Activated naive CD8-positive, alpha-beta T cell treated with anti-CD3 and anti-CD28 coated beads for 36 hours (primary cell): ENCODE results near the gene EFNB1. TPM values are rescaled to one million over a fixed set of nuclear protein-coding genes. Genes with fewer than 3 reads are reported as not detected.

Experiments used
- DNase-seq: peaks from one replicate; pipeline ENCODE4 v3.0.0; 2021
- H3K27ac Mint-ChIP-seq: one replicate; pipeline ENCODE4 v1.8.0; 2022; ENCODE audit warnings: mild to moderate bottlenecking, moderate library complexity, mixed read lengths
- H3K27me3 Mint-ChIP-seq: one replicate; pipeline ENCODE4 v1.8.0; 2022; ENCODE audit warnings: mild to moderate bottlenecking, mixed read lengths
- H3K36me3 Mint-ChIP-seq: one replicate; pipeline ENCODE4 v1.8.0; 2021; ENCODE audit warnings: mild to moderate bottlenecking, mixed read lengths
- H3K4me1 Mint-ChIP-seq: one replicate; pipeline ENCODE4 v1.8.0; 2021; ENCODE audit warnings: mixed read lengths
- H3K4me3 Mint-ChIP-seq: one replicate; pipeline ENCODE4 v1.8.0; 2022; ENCODE audit warnings: mild to moderate bottlenecking, moderate library complexity, mixed read lengths
- H3K9me3 Mint-ChIP-seq: one replicate; pipeline ENCODE4 v1.8.0; 2022; ENCODE audit warnings: mixed read lengths
- total RNA-seq, 2 experiments: library from RNA; stranded (reverse); gene quantifications; one replicate each; pipeline ENCODE4 v1.2.3, GENCODE V29; 2021

EFNB1 gene
- total RNA-seq, 2 experiments from 2014 or later = 4.3 to 4.5 TPM

DNA sequence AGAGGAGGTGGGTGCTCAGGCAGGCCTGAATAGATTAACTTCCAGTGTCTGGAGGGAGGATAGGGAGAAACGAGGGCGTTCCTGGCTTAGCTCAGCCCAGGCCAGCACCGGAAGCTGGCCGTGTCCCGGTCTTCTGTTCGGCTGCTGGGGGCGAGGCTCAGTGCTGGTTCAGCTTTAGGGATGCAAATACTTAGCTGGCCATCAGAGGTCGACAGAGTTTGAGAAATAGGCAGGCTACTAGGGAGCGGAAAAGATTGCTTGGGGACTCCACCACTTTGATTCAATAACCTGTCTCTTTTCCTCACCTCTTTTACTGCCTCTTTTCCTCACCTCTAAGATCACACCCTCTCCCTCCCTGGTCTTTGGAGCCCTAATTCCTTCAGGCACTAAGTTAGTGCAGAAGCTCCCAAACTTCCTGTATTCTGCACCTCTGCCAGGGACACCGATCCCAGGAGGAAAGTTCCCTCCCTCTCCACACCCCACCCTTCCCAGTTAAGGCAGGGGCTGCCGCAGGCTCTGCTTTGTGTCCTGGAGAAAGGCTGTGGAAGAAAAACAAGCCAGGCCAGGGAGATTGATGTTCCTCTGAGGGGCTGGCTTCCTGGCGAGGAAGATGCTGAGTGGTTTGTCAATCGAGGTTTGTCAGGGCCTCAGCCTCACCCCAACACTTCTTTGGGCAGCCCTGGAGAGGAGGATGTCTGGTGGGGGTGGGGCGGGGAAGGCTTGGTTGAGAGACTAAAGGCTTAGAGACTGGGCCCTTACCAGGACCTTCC is 6.0 kb upstream of the EFNB1 start:
- DNase-seq = peak; percentile 18
- Mint-ChIP-seq H3K27me3 (no peaks in the 10 kb centered on the region), H3K36me3 (no peaks in the 10 kb centered on the region), H3K27ac (no peak overlapping the region), H3K4me3 (no peak overlapping the region), H3K9me3 (no peaks in the 10 kb centered on the region), H3K4me1 (peaks cover 3% of the 10 kb centered on the region)

DNA sequence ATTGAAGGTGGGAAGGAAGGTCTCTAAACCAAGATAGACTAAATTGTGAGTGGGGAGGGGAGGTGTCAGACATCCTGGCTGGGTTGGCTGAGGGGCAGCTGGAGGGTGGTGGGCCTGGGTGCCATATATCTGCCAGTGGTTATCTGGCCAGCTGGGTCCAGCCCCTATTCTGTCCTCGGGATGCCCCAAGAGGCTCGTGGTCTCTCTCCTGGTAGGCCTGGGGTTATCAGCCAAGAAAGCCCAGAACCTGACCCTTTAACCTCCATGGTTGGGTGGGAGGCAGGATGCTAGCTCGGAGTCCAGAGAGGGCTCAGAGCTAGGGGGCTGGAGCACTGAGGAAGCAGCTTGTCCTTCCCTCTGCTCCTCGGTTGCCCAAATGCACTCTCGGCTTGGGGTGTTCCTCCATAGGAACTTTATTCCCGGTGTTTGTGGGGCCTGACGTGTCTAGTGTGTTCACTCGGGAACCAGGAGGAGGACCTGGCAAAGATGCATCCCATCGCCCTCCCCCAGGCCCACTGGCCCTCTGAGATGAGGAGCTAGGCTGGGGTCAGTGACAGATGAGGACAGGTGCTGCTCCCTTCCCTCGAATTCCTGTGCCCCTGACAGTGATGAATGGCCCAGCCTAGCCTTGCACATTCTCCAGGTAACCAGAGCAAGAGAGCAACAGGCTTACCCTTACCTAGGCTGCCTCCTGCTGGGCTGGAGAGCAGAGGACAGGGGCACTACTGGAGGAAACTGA is 5.2 kb upstream of the EFNB1 start:
- Mint-ChIP-seq H3K27ac (no peak overlapping the region), H3K4me1 (peaks cover 6% of the 10 kb centered on the region), H3K4me3 (no peak overlapping the region), H3K27me3 (no peaks in the 10 kb centered on the region), H3K9me3 (no peaks in the 10 kb centered on the region), H3K36me3 (no peaks in the 10 kb centered on the region)
- DNase-seq = no peak

DNA sequence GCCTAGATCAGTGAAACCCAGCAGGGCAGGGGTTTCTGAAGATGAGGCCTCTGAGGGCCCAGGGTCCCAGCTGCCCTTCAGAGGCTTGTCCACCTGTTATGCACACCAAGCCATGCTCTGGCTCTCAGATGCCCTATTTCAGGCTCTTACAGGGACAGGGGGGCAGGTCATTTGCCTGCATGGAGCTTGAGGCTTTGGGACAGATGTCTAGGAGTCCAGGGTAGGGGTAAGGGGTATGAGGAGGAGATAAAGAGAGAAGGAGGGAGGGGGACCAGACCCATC is 4.7 kb upstream of the EFNB1 start:
- Mint-ChIP-seq H3K27me3 (no peaks in the 10 kb centered on the region), H3K36me3 (no peaks in the 10 kb centered on the region), H3K27ac (no peak overlapping the region), H3K4me3 (no peak overlapping the region), H3K4me1 (peaks cover 7% of the 10 kb centered on the region), H3K9me3 (no peaks in the 10 kb centered on the region)
- DNase-seq = no peak

DNA sequence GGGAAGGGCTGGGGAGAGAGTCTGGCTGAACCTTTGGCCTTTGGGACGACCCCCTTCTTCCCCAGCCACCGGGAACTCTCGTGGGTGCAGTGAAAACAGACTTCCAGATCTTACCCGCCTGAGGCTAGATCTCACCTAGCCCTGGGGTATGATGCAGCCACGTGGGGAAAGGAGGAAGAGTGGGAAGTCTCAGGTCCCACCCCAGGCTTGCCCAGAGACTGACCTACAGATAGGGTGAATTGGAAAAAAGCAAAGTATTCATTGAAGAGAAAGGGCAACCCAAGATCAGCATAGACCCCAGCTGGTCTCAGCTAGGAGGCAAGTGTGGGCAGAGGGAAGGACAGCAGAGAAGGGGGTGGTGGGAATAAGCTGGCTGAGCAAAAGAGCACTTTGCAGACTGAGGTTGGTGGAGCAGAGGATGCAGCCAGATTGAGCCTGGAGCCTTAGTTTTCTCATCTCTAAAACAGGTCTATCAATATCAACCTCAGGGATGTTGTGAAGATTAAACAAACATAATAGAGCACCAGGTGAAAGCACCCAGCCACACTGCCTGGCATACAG is 4.2 kb upstream of the EFNB1 start:
- Mint-ChIP-seq H3K4me1 (peaks cover 7% of the 10 kb centered on the region), H3K27ac (no peak overlapping the region), H3K27me3 (no peaks in the 10 kb centered on the region), H3K9me3 (no peaks in the 10 kb centered on the region), H3K4me3 (no peak overlapping the region), H3K36me3 (no peaks in the 10 kb centered on the region)
- no peak for DNase-seq

DNA sequence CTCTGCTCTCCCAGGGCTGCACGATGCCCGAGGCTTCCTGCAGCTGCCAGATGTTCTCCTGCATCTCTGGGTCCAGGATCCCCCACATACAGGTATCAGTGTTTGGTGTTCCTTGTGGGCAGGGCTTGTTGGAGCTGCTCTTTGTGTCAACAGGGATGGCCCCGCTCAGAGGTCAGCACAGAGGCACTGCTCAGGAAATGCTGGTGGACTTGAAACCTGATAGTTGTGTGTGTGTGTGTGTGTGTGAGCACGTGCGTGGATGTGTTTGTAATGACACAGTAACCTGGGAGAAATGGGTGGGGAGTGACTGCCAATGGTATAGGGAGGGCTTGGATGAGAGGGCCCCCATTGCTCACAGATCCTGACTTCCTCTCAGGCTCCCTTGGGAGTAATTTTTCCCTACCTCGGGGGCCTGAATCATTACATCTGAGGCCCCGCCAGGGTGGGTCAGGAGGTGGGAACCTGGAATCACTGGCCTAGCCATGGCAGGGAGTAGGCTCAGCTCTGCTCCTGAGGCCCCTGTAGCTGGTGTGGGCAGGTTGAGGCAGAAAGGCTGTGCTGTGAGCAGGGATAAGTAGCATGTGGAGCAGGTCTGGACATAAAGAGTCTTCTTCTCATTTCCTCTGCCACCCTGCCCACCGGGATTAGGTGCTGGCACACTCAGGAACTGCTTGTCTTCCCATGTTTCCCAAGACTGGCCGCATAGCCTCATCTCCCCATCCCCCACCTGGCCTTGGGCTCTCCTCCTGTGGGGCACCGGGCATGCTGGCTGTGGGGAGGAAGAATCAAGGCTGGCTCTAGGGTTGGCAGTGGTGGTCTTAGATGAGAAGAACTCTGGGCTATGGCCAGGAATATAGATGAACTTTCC is 2.5 kb upstream of the EFNB1 start:
- no peak overlapping the region for H3K27ac Mint-ChIP-seq
- no peak for DNase-seq

DNA sequence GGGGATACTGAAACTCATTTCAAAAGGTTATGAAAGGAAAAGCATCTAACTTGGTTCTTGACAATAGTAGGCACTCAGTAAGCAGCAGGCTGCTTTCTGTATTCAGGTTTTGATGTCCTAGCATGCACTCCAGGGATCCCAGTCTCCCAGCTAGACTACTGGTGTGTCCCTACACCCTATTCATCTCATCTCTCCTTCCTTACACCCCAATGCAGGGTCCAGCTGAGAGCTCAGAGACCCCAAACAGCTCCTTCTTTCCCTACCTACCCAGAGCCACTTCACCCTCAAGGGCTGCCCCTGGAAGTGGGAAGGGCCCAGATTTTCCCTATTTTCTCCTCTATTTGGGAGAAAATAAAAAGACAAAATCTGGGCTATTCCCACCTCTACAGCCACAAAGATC is 1.6 kb upstream of the EFNB1 start:
- H3K27me3 Mint-ChIP-seq = no peaks in the 10 kb centered on the region
- H3K4me3 Mint-ChIP-seq = no peak overlapping the region
- H3K36me3 Mint-ChIP-seq = no peaks in the 10 kb centered on the region
- H3K27ac Mint-ChIP-seq = no peak overlapping the region
- DNase-seq = no peak
- peaks cover 17% of the 10 kb centered on the region for H3K4me1 Mint-ChIP-seq
- H3K9me3 Mint-ChIP-seq = no peaks in the 10 kb centered on the region

More for the DNA sequence above, 2.5 kb upstream of the EFNB1 start:
- Mint-ChIP-seq H3K36me3 (no peaks in the 10 kb centered on the region), H3K9me3 (no peaks in the 10 kb centered on the region), H3K4me1 (peaks cover 9% of the 10 kb centered on the region), H3K4me3 (no peak overlapping the region), H3K27me3 (no peaks in the 10 kb centered on the region)

DNA sequence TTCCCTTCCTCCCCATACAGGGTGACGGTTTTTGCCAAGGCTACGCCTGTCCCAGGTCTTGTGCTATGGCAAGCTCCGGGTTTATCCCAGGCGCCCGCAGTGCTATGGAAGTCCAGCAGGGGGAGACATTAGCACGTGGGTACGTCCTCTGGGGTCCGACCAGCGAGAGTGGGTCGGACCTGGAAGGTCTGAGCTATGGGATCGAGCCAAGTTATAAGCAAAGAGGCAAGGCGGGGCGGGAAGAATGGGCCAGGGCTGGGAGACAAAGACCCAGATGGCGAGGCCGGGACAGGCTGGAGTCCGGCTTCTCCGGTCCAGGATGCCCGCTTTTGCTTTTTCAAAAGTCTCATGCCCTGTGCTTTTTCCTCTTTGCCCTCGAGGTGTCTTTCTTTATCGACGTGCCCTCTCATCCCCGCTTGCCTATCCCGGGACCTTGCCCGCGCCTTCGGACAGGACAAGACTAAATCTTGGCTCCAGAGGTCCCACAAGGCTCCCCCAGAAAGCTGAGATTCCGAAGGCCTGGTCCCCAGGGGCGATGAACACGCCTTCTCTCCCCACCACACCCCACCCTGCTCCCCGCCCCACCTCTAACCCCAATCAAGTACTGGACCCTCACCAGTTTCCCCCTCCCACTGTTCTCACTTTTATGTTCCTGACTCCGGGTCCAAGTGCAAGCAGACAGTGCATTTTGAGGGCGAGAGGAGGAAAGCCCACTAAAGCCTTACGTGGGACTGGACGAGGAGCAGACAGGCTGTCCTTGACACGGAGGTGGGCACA is 785 bp upstream of the EFNB1 start:
- H3K36me3 Mint-ChIP-seq = no peaks in the 10 kb centered on the region
- H3K4me3 Mint-ChIP-seq = peak overlapping the region; percentile 77
- H3K9me3 Mint-ChIP-seq = no peaks in the 10 kb centered on the region
- peak; percentile 69 for DNase-seq
- H3K27ac Mint-ChIP-seq = peak overlapping the region; percentile 45
- peaks cover 17% of the 10 kb centered on the region for H3K4me1 Mint-ChIP-seq
- H3K27me3 Mint-ChIP-seq = no peaks in the 10 kb centered on the region

DNA sequence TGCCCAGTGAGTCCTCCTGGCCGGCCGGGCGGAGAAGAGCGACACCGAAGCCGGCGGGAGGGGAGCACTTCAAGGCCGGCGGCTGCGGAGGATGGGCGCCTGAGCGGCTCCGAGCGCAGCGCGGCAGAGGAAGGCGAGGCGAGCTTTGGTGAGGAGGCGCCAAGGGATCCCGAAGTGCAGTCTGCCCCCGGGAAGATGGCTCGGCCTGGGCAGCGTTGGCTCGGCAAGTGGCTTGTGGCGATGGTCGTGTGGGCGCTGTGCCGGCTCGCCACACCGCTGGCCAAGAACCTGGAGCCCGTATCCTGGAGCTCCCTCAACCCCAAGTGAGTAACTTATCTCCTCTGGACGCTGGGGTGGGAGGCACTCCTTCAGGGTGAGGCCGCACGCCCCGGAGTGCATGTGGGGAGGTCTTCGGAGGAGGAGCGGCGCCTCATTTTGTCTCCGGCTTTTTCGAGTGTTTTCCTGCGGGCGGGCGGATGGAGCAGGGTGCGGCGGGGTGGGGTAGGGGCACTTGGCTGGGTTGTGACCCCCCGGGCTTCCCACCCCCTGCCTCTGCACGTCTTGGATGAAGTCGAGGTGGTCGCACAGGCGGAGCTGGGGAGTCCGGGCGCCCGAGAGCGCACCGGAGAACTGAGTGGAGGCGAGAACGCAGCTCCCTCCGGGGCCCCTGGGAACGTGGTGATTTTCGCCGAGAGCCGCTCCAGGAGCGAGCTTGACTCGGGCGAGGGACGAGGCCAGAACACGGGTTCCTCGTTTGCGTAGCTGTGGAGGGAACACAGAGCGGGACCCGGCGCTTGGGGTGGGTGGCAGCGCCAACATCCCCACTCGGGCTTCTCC is 979 bp downstream of the EFNB1 start:
- H3K4me1 Mint-ChIP-seq = peaks cover 17% of the 10 kb centered on the region
- peak; percentile 16 for DNase-seq
- no peaks in the 10 kb centered on the region for H3K27me3 Mint-ChIP-seq
- no peaks in the 10 kb centered on the region for H3K36me3 Mint-ChIP-seq
- H3K4me3 Mint-ChIP-seq = peak overlapping the region; percentile 77
- no peak overlapping the region for H3K27ac Mint-ChIP-seq
- no peaks in the 10 kb centered on the region for H3K9me3 Mint-ChIP-seq

DNA sequence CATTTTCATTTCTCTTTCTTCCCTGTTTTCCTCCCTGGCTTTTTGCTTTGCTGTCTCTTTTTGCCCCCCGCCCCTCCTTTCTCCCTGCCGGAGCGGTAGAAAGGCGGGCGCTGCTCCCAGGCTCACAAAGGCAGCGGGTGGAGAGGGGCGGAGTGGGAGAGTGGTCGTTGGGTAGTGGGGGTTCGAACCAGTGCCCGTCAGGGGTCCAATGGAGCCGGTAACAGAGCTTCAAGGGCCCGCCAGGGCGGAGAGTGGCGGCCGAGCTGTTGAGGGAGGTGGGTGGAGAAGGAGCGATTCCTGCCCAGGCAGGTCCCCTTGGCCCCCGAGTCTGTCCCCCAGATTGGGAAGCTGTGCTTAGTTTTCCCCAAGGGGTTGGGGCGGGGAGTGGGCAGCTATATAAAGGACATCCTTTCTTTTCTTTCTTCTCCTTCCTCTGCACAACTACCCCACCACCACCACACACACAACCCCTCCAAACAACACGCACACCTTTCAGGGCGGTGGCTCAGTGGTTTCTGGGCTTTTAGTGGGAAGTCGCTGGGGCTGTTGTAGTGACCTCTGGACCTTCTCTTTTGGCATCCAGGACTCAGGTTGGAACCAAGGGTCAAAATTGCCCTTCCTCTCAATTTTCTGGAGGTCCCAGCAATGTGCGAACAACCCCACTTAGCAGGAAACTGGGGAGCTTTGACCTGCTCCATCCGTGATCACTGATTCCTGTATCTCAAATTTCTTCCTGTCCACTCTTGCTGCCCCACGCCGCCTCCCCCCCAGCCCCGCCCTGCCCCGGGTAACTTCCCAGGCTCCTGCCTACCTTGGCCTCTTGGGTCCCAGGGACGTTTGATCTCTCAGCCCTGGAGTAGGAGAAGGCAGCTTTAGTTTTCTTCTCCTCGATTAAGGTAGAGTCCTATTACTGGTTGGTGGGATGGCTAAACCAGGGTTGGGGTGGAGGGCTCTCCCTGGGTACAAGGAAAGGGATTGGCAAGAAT is 1.9 kb downstream of the EFNB1 start:
- H3K27ac Mint-ChIP-seq = no peak overlapping the region
- no peaks in the 10 kb centered on the region for H3K9me3 Mint-ChIP-seq
- H3K4me1 Mint-ChIP-seq = peaks cover 15% of the 10 kb centered on the region
- DNase-seq = no peak
- H3K27me3 Mint-ChIP-seq = no peaks in the 10 kb centered on the region
- no peaks in the 10 kb centered on the region for H3K36me3 Mint-ChIP-seq
- peak overlapping the region; percentile 77 for H3K4me3 Mint-ChIP-seq

DNA sequence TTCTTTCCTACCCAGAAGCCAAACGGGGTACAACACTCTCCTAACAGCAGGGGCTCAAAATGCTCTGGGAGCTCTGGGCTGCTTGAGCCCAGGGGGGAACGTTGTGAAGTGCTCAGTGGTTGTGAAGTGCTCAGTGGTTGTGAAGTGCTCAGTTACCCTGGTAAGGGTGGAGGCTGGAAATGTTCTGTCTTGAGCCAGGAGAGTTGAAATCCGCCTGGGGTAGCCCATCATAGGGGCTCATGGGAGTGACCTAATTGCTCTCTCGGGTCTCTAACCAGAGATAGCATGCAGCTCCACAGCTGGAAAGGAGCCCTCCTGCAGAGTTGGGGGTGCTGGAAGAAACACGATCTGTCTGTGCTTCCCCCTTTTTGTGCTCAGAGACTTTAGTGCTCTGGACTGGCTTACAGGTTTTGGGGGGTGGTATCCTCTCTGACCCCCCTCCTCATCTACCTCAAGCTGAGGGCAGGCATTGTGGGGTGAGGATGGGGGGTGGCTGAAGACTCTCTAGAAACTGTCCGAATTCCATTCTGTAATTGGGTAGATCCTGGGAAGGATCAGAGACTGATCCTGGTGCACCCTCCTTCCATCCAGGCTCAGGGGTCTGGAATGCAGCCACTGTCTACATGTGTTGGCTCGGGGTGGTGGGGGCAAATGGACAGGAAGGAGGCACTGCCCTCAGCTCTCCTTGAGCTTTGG is 2.7 kb downstream of the EFNB1 start:
- Mint-ChIP-seq H3K4me1 (peaks cover 15% of the 10 kb centered on the region), H3K4me3 (peak overlapping the region; percentile 45), H3K36me3 (no peaks in the 10 kb centered on the region), H3K27ac (no peak overlapping the region), H3K9me3 (no peaks in the 10 kb centered on the region), H3K27me3 (no peaks in the 10 kb centered on the region)
- DNase-seq = no peak

DNA sequence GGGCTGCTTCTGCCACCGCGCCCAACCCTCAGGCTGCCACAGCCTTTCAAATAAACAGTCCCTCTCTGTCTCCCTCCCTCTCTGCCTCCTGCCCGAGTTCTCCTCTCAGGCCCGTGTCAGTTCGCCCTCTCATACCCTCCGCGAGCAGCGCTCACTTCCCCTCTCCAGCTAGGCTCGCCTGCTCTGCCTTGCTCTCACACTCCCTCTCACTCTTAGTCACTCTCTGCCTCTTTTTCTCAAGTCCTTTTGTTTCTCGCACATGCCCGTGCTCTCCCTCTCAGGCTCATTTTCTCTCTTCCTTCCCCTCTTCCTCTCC is 3.2 kb downstream of the EFNB1 start:
- Mint-ChIP-seq H3K27ac (no peak overlapping the region), H3K27me3 (no peaks in the 10 kb centered on the region), H3K4me1 (peaks cover 15% of the 10 kb centered on the region), H3K4me3 (peak overlapping the region; percentile 41), H3K9me3 (no peaks in the 10 kb centered on the region), H3K36me3 (no peaks in the 10 kb centered on the region)
- peak; percentile 40 for DNase-seq

DNA sequence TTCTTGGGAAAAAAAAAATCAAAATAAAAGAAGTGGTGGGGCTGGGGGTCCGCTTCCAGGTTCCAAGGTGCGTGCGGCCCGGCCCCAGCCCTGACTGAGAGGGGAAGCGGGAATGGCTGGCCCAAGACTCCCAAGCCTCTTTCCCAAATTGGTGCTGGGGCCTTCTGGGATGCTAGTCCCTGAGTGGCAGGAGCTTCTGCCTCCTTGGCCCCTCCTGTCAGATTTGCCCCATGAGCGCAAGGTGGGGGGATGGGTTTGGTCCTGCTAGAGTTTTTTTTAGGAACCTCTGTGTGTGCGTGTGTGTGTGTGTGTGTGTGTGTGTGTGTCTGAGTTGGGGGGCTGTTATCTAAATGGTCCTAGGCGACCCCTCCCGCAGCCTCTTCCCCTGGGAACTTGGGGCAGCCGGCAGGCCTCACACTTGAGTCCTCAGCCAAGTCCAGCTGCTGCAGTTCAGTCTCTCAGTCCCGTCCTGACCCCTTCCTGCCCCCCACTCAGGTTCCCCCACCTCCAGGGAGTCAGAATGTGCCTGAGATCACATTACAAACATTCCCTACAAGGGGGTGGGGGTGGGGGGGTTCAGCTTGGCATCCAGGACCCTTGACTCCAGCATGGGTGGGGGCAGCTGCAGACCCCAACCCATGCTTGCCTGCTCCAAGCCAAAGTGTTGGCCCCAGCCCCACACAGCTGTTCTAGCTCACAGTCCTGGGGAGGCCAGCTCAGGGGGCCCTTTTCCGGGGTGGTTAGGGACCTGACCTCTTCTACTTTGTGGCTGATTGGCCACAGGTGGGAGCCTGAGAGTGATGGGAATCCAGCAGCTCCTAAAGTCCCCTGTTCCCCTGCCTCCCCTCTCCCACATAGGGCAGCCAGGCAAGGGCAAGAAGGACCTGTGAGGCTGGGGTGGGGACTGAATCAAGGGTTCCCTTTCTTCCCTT is 4.0 kb downstream of the EFNB1 start:
- no peak overlapping the region for H3K4me3 Mint-ChIP-seq
- no peaks in the 10 kb centered on the region for H3K27me3 Mint-ChIP-seq
- H3K9me3 Mint-ChIP-seq = no peaks in the 10 kb centered on the region
- DNase-seq = no peak
- no peak overlapping the region for H3K27ac Mint-ChIP-seq
- peaks cover 15% of the 10 kb centered on the region for H3K4me1 Mint-ChIP-seq
- no peaks in the 10 kb centered on the region for H3K36me3 Mint-ChIP-seq
